ENCODE results near the gene ZNF808.
"Not testable (repeated sequence)": the region's sequence is repeated elsewhere in the genome, so short reads cannot be mapped to it uniquely, and the experiment has no call there.

ZNF808 gene

GRCh38 chr19:52567921-52568320 is 40.5 kb downstream of the ZNF808 start:
- DNase-seq (ENCODE audit: insufficient read length, low spot score) (no peak), FAIRE-seq (no peak)
- no peak for TF ChIP-seq CTCF (IDR thresholded peaks at IDR 0.05; ENCODE audit: insufficient read depth, missing control alignments)

GRCh38 chr19:52569638-52569999 is 42.2 kb downstream of the ZNF808 start:
- not testable (repeated sequence) for DNase-seq (ENCODE audit: insufficient read length, low spot score); FAIRE-seq

- TF ChIP-seq CTCF (IDR thresholded peaks at IDR 0.05; ENCODE audit: insufficient read depth, missing control alignments): no peak
- DNase-seq (ENCODE audit: insufficient read length, low spot score) (peak; percentile 66), FAIRE-seq (no peak)
Measured at GRCh38 chr19:52570000-52570861, 42.8 kb downstream of the ZNF808 start, which contains the start of gene ZNF701. TSS of gene ZNF701 (plus strand) at chr19:52570287. CDS start at chr19:52574148, 3,861 bp downstream.

GRCh38 chr19:52584736-52585440 is 57.4 kb downstream of the ZNF808 start:
- no peak for DNase-seq (ENCODE audit: insufficient read length, low spot score)
- TF ChIP-seq CTCF (IDR thresholded peaks at IDR 0.05; ENCODE audit: insufficient read depth, missing control alignments): no peak
- FAIRE-seq: no peak

GRCh38 chr19:52585604-52586003 is 58.1 kb downstream of the ZNF808 start:
- DNase-seq (ENCODE audit: insufficient read length, low spot score) (no peak), FAIRE-seq (no peak)
- TF ChIP-seq CTCF (IDR thresholded peaks at IDR 0.05; ENCODE audit: insufficient read depth, missing control alignments): no peak

GRCh38 chr19:52590728-52591127 is 63.3 kb downstream of the ZNF808 start:
- TF ChIP-seq CTCF (IDR thresholded peaks at IDR 0.05; ENCODE audit: insufficient read depth, missing control alignments): peak; percentile 22
- DNase-seq (ENCODE audit: insufficient read length, low spot score): no peak
- no peak for FAIRE-seq

- FAIRE-seq: no peak
- TF ChIP-seq CTCF (IDR thresholded peaks at IDR 0.05; ENCODE audit: insufficient read depth, missing control alignments): no peak
- DNase-seq (ENCODE audit: insufficient read length, low spot score): no peak
Measured at GRCh38 chr19:52592301-52592700, 64.8 kb downstream of the ZNF808 start.

GRCh38 chr19:52593441-52593840 is 66.0 kb downstream of the ZNF808 start:
- not testable (repeated sequence) for DNase-seq (ENCODE audit: insufficient read length, low spot score); FAIRE-seq

All from D721Med (cell line).